ENCODE data around the gene EFCAB6.

The EFCAB6 gene

GRCh38 chr22:43817402-43817801, 5.3 kb upstream of the EFCAB6 start:
- no peak for DNase-seq (ENCODE audit: low spot score)
- TF ChIP-seq CTCF (IDR thresholded peaks at IDR 0.05; ENCODE audit: borderline replicate concordance, control extremely low read depth, extremely low read depth, insufficient read depth, missing control alignments) = no peak
- in situ Hi-C loops (cut with MboI; ENCODE audit: low sequenced_read_pairs, unreplicated experiment) = no loop called here

- TF ChIP-seq CTCF (IDR thresholded peaks at IDR 0.05; ENCODE audit: borderline replicate concordance, control extremely low read depth, extremely low read depth, insufficient read depth, missing control alignments) = no peak
- DNase-seq (ENCODE audit: low spot score) = no peak
- in situ Hi-C loops (cut with MboI; ENCODE audit: low sequenced_read_pairs, unreplicated experiment) = no loop called here
These were observed 2.2 kb upstream of the EFCAB6 start for GRCh38 chr22:43814264-43814663.

- TF ChIP-seq CTCF (IDR thresholded peaks at IDR 0.05; ENCODE audit: borderline replicate concordance, control extremely low read depth, extremely low read depth, insufficient read depth, missing control alignments) = no peak
- in situ Hi-C loops (cut with MboI; ENCODE audit: low sequenced_read_pairs, unreplicated experiment) = no loop called here
- no peak for DNase-seq (ENCODE audit: low spot score)
These were observed 785 bp upstream of the EFCAB6 start for GRCh38 chr22:43812890-43813289.

- in situ Hi-C loops (cut with MboI; ENCODE audit: low sequenced_read_pairs, unreplicated experiment) = no loop called here
- TF ChIP-seq CTCF (IDR thresholded peaks at IDR 0.05; ENCODE audit: borderline replicate concordance, control extremely low read depth, extremely low read depth, insufficient read depth, missing control alignments) = no peak
- no peak for DNase-seq (ENCODE audit: low spot score)
These were observed 342 bp downstream of the EFCAB6 start for GRCh38 chr22:43811777-43812148.

- no peak for DNase-seq (ENCODE audit: low spot score)
- no peak for TF ChIP-seq CTCF (IDR thresholded peaks at IDR 0.05; ENCODE audit: borderline replicate concordance, control extremely low read depth, extremely low read depth, insufficient read depth, missing control alignments)
- in situ Hi-C loops (cut with MboI; ENCODE audit: low sequenced_read_pairs, unreplicated experiment) = no loop called here
These were observed 9.1 kb downstream of the EFCAB6 start for GRCh38 chr22:43802897-43803495.

- in situ Hi-C loops (cut with MboI; ENCODE audit: low sequenced_read_pairs, unreplicated experiment) = no loop called here
- TF ChIP-seq CTCF (IDR thresholded peaks at IDR 0.05; ENCODE audit: borderline replicate concordance, control extremely low read depth, extremely low read depth, insufficient read depth, missing control alignments) = no peak
These were observed 11.1 kb downstream of the EFCAB6 start for GRCh38 chr22:43800970-43801369.

More at GRCh38 chr22:43800970-43801369, 11.1 kb downstream of the EFCAB6 start:
- DNase-seq (ENCODE audit: low spot score) = no peak
